C4-2B (cell line): ENCODE measurements around the gene CTIF.

Experiments used
- H3K27ac ChIP-seq: fragments of 450-650 bp; 2 replicates; pipeline ENCODE4 v1.5.1; 2017
- CTCF ChIP-seq: fragments of 450-650 bp; conservative IDR thresholded peaks from 2 replicates; pipeline ENCODE4 v1.5.1; 2017; ENCODE audit warnings: mild to moderate bottlenecking
- ZFX ChIP-seq: fragments of 450-650 bp; IDR thresholded peaks from 2 replicates; pipeline ENCODE4 v1.6.1; 2017

The CTIF gene

DNA sequence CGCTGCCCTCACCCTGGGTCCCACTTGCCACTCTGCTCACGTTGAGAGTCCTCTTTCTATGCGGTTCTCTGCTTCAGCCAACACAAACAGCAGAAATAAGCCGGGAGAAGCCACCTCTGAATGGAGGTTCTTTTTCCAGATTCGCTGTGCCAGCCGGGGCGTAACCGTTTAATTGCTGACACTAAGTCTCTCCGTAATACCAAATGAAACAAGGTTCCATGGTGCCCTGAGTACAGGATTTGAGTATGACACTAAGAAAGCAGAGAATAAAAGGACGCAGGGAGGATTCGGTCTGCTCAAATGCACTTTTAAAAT lies 37.6 kb downstream of the CTIF start:
- H3K27ac ChIP-seq = no peak overlapping the region
- TF ChIP-seq CTCF (no peak), ZFX (no peak)

- no peak overlapping the region for H3K27ac ChIP-seq
- no peak for TF ChIP-seq ZFX
- TF ChIP-seq CTCF = no peak
Observed at GRCh38 chr18:48577478-48578190, 38.8 kb downstream of the CTIF start.

DNA sequence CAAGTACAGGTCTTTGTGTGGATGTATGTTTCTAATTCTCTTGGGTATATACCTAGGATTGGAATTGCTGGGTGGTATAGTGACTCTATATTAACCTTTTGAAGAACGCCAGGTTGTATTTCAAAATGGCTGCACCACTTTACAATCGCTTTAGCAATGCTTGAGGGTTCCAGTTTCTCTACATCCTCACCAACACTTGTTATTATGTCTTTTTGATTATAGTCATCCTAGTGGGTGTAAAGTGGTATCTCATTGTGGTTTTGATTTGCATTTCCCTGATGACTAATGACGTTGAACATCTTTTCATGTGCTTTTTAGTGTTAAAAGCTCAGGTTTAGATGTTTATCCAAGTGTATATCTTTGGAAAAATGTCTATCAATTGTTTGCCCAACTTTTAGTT lies 39.5 kb downstream of the CTIF start:
- H3K27ac ChIP-seq = no peak overlapping the region
- TF ChIP-seq ZFX (no peak), CTCF (no peak)

GRCh38 chr18:48580066-48580465 lies 41.2 kb downstream of the CTIF start:
- H3K27ac ChIP-seq = no peak overlapping the region
- TF ChIP-seq CTCF (no peak), ZFX (no peak)

- no peak overlapping the region for H3K27ac ChIP-seq
- TF ChIP-seq CTCF (no peak), ZFX (no peak)
Observed at GRCh38 chr18:48580782-48581181, 42.0 kb downstream of the CTIF start.

DNA sequence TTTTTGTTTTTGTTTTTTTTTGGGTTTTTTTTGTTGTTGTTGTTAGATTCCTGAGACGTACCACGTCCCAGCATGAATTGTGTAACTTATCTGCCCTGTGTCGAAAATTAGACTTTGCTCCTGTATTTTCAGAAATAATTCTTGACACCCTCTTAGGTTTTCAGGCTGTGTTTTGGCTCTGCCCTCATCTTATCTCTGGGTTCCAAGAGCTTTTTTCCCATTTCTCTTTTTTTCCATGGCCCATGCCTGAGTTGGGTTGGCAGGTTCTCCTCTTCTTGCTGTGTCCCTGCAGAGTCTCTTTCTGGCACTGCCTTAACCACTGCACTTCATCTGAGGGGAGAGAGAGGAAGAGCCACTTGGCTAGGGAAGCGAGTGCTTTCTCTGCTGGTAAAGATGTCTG lies 42.4 kb downstream of the CTIF start:
- TF ChIP-seq ZFX = no peak
- TF ChIP-seq CTCF = no peak
- no peak overlapping the region for H3K27ac ChIP-seq

DNA sequence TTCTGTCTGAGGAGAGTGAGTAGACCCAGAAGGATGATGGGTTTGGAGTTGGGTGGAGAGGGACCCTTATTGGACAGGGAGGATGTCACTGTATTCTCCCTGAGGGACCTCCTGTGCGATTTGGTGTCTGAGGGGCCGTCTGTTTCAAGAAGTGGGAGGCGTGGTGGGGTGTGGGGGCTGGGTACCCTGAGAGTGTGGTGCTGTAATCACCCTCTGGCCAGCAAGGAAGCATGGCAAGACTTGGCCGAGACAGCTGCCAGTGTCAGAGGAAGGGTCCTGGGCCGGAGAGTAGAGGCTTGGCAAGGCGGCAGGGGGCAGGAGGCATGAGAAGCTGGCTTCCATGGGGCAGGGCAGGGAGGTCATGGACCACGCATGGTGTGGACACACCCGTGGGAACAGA lies 43.1 kb downstream of the CTIF start:
- H3K27ac ChIP-seq = no peak overlapping the region
- no peak for TF ChIP-seq CTCF
- no peak for TF ChIP-seq ZFX
